Mesenteric fat pad (tissue), 1 donor: ENCODE data around the gene LRBA. TPM values are rescaled to one million over a fixed set of nuclear protein-coding genes. Genes with fewer than 3 reads are reported as not detected.
"Not testable (repeated sequence)": the region's sequence is repeated elsewhere in the genome, so short reads cannot be mapped to it uniquely, and the experiment has no call there.

Source experiments
- DNase-seq: peaks from one replicate; pipeline ENCODE4 v3.0.0-alpha.2; 2020; ENCODE audit warnings: low spot score
- total RNA-seq: library from RNA; stranded (reverse); fragmentation: NEBNext Ultra II Directional; extraction: Animal tissue kit (Norgen Biotek cat#: 25700); gene quantifications from one replicate; pipeline ENCODE4 v1.2.1, GENCODE V29; 2021
- donor health status: DM: yes; HTN: yes; CAD: no.

The LRBA gene
- total RNA-seq, 1 donor from 2014 or later: 25.6 TPM

DNA sequence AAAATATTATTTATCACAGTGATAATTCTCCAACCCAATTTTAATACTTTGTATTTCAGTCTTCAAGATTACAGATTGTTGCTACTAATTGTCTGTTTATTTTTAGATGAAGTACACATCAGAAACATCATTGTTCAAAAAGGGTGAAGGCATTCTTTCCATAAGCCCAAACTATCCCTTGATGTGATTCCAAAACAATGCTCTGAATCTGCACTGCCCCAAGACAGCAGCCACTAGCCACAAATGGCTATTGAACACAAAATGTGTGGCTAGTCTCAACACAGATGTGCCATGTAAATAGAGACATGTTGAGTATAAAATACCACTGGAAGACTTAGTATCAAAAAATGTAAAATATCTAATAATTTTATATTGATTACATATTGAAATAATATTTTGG is 583.9 kb downstream of the LRBA start:
- DNase-seq: no peak

DNA sequence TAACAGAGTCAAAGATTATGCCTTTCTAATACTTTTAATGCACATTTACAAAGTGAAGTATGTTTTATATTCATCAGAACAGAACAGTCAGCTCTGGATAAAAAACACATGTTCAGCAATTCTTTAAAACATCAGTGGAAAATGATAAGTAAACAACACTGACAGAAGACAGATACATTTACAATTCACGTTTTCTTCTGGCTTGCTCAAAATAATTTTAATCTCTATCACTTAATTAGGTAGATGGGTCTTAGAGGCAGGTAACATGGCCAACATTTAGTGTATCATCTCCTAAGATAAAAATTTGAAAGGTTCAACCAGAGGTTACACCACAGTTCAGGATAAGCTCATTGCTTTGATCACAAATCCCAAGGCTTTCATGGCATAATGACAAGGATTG is 589.9 kb downstream of the LRBA start:
- no peak for DNase-seq

DNA sequence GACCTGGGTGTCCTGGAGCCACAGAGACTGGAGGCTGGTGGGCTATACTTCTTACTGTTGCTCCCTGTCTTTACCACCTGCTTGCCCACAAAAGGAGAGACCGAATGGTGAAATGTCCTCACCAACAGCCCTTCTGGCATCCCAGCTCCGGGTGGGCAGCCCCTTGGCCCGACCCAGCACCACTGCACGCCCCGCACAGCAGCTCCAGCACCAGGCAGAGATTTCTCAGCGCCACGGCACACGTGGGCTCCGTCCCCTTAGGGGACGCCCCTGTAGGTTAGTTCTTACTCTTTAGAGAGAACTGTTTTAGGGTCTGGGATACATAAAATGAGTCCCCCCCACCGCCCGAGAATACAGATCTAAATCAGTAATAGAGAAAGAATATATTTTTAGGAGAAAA is 591.6 kb downstream of the LRBA start:
- DNase-seq: no peak

DNA sequence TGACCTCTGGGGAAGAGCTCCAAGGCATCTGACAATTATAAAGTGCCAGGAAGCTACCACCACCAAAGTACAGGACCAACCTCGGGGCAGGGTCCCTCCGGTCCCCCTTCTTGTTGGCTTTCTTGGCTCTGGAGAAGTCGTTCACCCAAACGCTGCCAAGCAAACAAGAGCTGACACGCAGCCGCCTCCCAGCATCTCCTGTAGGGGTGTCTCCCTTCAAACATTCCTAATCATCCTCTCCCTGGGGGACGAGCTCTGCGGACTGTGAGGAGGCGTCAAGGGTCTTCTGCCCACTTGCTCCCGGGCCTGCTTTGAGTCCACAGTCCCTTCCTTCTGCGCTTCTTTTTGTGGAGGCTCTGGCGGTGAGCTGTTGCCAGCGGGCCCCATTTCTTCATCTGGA is 592.0 kb downstream of the LRBA start:
- DNase-seq: no peak

DNA sequence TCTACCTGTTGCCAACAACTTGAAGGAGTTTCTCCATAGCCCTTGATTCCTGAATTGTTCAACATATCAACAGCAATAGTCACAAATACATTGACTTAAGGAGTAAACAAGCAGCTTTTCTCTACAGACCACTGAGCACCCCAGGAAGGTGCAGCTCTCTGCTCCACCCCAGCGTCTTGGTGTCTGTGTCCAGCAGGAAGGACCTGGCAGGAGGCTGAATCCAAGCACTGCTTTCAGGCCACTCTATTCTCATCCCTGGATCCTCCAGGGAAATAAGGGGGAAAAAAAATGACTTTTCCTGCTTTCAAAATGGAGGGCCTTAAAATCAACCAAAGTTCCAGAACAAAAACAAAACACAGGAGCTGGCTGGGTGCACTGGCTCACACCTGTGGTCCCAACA is 593.5 kb downstream of the LRBA start:
- no peak for DNase-seq

DNA sequence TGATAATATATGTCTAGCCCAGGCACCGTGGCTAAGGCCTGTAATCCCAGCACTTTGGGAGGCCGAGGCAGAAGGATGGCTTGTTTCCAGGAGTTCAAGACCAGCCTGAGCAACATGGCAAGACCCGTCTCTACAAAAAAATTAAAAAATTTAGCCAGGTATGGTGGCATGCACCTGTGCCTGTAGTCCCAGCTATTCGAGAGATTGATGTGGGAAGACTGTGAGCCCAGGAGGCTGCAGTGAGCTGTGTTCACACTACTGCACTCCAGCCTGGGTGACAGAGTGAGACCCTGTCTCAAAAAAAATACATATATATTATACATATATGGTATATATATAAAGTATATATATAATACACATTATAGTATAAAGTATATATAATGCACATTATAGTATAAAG is 595.1 kb downstream of the LRBA start:
- DNase-seq: no peak

DNA sequence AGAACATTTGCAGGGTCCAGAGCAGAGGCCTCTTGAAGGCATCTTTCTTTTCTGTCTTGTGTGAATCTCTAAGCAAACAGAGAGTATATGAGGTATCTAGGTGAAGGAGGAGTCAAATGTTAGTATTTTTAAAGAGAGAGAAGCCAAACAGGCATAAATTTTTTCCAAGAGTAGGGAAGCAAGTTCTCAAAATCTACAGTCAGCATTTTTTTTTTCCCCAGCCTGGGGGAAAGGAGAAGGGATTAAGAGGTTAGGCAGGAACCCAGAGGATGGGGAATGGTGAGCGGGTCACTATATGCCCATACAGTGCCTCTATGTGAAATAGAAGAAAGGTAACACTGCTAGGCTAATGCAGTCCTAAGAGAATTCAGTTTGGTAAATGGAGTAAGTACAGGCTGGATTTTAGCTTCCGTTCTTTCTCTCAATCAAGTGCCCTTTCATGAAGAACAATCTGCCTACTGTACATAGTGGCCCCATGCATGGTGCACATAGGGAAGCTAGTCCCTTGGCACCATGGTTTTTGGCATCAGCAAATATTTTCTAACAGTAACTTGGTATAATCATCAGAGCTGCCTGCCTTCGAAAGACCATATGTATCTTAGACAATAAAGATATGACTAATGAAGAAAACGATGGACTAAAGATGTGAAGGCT is 596.2 kb downstream of the LRBA start:
- no peak for DNase-seq

DNA sequence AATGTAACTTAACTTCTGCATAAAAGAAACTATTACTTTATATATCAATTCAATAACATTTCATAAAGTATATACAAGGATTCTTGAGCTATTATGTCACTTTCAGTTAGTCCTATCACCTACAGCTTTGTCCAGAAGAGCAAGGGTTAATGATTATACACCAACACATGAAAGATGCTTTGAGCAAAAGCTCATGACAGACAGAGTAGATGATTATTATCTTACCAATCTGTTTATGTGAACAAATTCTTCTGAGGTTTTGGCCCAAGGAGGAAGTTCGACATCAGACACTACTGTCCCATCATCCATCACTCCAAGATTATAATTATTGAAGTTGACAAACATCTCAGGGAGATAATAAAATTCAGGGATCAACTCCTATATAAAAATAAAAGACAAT is 599.9 kb downstream of the LRBA start:
- DNase-seq: no peak

DNA sequence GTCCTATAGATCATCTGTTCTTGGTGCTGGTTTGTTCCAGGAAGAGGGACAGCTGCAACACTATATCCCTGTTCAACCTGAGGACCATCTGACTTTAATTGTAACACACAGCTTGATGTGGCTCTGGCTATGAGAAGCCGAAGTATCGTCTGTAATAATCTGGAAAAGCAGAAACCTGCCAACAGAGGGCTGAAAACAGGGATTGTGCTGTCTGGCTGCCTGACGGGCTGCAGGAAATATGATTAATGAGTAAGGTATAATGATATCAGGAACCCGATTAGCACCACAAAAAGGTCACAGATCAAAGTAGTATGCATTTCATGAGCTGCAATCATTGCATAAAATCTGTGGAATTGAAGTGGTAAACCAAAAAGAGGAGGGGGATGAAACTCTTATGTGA is 603.6 kb downstream of the LRBA start:
- no peak for DNase-seq

DNA sequence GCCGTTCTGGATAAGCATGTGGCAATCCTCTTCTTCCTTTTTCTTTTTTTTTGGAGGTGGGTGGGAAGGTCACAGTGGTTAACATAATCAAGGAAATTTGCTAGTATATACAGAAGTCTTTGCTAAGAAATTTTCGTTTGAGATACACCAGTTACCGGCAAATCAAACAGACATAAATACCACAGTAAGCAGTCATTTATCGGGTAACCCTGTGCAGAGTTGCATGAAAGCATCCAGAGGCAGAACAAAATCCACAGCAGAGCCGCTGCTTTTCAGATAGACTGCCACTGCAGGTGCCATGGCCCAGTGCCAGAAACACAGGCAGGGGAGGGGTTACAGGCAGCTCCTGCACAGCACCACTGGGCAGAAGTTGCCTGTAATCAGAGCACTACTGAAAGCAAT is 612.2 kb downstream of the LRBA start:
- no peak for DNase-seq

DNA sequence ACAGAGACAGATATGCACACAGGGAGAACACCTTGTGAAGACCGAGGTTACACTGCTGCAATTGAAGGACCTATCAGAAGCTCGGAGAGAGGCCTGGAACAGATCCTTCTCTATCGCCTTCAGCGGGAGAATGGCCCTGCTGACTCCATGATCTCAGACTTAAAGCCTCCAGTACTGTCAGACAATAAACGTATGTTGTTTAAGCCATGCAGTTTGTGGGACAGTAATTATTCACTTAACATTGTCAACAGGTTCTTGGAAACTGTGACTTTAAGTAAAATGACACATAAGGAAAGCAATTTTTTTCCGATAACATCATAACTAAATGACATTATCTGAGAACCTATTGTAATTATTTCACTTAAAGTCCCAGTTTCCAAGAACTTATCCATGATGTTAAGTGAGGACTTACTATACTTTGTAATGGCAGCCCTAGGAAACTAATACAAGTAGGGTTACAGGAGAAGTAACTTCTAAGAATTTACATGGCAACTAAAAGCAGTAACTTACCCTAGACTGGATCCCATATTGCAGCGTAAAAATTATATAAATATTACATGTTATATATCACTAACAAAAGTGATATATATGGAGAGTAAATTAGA is 613.9 kb downstream of the LRBA start:
- DNase-seq: no peak

DNA sequence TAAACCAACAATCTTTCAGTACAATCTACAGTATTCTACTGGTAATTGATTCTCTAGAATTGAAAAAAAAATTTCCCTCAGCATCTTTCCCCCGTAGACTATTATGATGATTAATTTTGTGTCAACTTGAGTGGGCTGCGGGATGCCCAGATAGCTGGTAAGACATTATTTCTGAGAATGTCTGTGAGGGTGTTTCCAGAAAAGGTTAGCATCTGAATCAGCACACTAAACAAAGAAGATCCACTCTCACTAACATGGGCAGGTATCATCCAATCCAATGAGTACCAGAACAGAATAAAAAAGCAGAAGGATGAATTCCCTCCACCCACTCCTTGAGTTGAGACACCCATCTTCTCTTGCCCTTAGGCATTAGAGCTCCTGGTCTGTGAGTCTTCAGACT is 619.2 kb downstream of the LRBA start:
- no peak for DNase-seq

DNA sequence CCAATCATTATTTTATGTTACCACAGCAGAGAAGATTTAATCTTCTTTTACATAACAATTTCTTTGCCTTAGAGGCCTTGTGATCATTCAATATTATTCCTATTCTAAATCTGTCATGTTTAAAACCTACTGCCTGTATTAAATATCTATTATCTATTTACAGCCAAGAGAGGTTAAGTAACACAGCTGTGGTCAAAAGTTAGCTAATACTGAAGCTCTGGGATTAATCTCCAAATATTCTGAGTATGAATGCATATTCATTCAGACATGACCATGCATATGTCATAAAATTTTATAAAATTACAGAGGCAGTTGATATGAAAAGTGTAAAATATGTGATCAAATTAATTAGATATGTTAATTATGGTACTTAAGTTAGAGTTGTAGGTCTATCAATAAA is 621.0 kb downstream of the LRBA start:
- DNase-seq: no peak

DNA sequence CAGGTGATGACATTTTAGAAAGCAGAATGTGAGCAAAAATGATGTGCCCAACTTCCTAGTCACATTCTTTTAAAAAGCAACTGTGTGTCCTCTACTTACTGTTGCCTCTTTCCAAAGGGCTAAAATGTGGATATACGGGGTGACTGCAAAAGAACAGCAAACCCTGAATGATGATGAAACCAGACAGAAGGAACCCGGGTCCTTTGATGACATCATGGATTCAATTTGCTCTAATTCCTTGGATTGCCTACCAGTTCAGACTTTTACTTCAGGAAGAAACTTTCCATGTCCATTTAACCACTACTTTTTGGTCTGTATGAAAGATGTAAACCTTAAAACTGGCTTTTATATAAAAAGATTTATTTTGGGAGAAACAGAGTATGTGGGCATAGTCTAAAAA is 624.0 kb downstream of the LRBA start:
- no peak for DNase-seq

DNA sequence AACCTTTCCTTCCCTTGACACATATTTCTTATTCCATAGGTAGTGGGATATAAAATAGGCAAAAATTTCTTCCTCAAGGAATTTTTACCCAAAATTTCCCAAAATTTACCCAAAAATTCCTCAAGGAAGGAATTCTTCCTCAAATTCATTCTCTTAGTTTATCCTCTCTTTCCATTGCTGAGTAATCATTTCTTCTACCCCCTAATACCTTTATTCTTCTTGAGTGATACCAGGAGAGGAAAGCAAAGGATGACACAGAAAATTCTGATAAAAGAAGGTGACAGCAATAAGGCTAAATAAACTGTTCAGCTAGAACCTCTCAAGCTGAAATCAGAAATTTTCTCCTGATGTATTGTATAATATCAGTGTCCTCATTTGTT is 624.6 kb downstream of the LRBA start:
- DNase-seq: no peak

DNA sequence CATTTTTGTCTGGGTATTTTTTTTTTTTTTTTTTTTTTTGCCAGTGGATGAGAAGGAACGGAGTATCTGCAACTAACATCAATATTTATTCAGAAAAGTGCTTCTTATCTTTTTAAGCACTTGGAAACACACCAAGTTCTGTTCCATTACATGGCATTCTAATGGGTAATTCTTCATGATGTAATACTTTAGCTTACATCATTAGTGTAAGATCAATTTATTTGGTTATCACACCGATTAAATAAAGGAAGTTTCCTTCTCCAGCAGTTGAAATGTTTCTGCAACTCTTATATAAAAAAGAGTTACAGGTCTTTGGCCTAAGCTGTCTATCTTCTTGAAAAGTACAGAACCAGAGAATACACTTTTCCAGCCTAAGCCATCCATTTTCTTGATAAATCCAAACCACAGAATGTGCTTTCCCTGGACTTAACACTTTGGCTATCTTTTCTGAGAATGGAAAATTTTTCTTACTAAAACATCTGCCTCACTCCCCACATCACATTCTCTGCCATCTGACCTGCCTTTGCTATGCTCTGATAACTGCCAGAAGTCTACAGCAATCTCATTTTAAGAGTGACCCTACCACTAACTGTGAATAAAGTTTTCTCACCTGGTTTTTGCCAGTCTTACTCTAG is 625.1 kb downstream of the LRBA start:
- DNase-seq: no peak

DNA sequence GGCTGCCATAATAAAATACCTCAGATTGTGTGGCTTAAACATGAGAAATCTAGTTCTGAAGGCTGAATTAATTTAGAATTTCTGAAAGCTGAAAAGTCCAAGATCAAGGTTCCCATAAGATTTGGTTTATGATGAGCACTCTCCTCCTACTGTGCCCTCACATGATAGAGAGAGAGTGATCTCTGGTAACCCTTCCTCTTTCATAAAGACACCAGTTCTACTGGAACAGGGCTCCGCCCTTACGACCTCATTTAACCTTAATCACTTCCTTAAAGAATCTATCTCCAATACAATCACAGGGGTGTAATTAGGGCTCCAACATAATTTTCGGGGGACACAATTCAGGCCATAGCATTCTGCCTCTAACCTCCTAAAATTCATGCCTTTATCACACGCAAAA is 627.1 kb downstream of the LRBA start:
- DNase-seq: no peak

DNA sequence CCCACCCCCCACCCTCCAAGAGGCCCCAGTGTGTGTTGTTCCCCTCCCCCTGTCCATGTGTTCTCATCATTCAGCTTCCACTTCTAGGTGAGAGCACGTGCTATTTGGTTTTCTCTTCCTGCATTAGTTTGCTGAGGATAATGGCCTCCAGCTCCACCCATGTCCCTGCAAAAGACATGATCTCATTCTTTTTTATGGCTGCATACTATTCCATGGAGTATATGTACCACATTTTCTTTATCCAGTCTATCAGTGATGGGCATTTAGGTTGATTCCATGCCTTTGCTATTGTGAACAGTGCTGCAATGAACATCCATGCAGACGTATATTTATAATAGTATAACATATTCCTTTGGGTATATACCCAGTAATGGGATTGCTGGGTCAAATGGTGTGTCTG is 628.7 kb downstream of the LRBA start:
- not testable (repeated sequence) for DNase-seq

DNA sequence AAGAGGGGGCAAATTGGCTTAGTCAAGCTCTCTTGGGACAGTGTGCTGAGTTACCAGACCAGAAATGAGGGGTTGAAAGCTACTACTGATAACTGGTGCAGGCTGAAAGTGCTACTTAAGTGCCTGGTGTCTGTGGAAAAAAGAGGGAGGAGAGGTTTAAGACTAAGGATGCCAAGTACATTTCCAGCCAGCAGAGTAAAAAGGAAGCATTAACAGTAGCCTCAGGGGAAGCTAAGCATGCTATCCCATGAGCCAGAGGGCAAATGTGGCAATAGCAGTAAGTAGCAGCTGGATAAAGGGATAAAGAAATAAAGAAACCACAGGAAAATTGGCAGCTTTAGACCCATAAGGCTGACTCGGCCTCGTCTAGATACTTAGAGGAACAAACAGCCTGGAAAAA is 629.5 kb downstream of the LRBA start:
- no peak for DNase-seq

DNA sequence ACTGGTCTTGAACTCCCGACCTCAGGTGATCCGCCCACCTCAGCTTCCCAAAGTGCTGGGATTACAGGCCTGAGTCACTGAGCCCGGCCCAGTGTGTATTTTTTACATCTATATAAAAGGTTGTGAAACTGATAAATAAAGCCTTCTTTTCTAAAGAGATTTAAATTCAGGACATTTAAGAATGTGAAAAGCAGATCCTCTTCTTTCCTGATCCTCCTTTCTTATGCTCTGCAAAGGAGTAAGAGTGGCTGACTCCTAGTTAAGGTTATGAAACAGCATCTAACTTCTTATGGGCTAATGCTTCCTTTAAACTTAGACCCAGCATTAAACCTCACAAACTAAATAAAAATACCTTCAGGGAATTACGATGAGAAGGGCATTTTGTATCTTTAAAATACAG is 630.8 kb downstream of the LRBA start:
- no peak for DNase-seq

DNA sequence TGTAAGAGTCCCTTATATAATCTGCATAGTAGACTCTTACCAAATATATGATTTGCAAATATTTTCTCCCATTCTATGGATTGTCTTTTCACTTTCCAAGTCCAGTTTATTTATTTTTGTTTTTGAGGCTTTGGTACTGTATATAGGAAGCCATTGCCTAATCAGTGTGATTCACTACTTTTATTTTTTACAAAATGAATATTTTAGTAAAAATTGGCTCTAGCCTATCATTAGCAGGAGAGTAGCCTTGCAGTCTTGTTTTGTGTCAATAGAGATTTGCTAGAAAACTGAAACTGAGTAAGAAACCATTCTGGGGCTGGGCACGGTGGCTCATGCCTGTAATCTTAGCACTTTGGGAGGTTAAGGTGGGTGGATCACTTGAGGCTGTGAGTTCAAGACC is 633.1 kb downstream of the LRBA start:
- no peak for DNase-seq

DNA sequence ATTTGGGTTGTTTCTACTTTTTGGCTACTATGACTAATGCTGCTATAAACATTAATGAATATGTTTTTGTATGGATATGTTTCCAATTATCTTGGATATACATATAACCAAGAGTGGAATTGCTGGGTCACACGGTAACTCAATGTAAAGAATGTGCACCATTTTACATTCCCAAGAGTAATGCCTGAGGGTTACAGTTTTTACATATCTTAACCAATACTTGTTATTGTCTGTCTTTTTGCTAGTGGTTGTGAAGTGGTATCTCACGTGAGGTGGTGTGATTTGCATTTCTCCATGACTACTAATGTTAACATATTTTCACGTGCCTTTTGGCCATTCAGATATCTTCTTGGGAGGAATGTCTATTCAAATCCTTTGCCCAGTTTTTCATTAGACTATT is 633.5 kb downstream of the LRBA start:
- DNase-seq: no peak

DNA sequence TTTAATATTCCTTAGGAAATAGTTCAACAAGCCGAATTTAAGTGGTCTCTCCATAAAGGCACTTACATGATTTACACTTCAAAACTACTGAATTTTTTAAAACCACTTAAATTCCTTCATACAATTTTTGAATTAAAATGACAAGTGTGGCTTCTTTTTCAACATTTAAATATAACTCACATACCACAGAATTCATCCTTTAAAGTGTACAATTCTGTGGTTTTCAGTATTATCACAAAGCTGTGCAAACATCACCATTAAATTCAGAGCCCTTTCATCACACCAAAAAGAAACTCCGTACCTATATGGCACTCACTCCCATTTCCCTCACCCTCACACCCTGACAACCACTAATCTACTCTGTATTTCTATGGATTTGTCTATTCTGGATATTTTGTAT is 634.0 kb downstream of the LRBA start:
- no peak for DNase-seq
